SU-DHL-6 (cell line): Measurements from ENCODE around the gene SEMA4D.
A peak's percentile ranks its signal among the peaks of the same experiment; 100 is the strongest.

ENCODE experiments used
- H2AFZ ChIP-seq: fragments of 200-600 bp; sonication (generic); 2 replicates; pipeline ENCODE4 v1.6.1; 2014; ENCODE audit warnings: low read depth, mild to moderate bottlenecking, moderate library complexity, mixed read lengths, antibody characterized with exemption, low read length; ENCODE audit not compliant: severe bottlenecking
- H3F3A ChIP-seq: fragments of 200-600 bp; shearing (Covaris generic); 2 replicates; pipeline ENCODE4 v1.6.0; 2016; ENCODE audit warnings: antibody characterized with exemption, mild to moderate bottlenecking; ENCODE audit not compliant: insufficient read depth
- H3K27ac ChIP-seq: fragments of 200-600 bp; sonication (generic); 2 replicates; pipeline ENCODE4 v1.5.1; 2016; ENCODE audit warnings: low read depth, mild to moderate bottlenecking, low read length, moderate library complexity, mixed read lengths
- H3K27me3 ChIP-seq: fragments of 200-600 bp; sonication (generic), shearing (Covaris generic); 2 replicates; pipeline ENCODE4 v1.6.0; 2014; ENCODE audit warnings: mild to moderate bottlenecking, low read length
- H3K36me3 ChIP-seq: fragments of 200-600 bp; sonication (generic); 2 replicates; pipeline ENCODE4 v1.6.1; 2014; ENCODE audit warnings: mild to moderate bottlenecking, low read length, mixed read lengths
- H3K4me2 ChIP-seq: fragments of 300-600, 200-600 bp; shearing (Covaris generic), sonication (generic); 2 replicates; pipeline ENCODE4 v1.6.0; 2014; ENCODE audit warnings: low read length, low read depth, mild to moderate bottlenecking; ENCODE audit not compliant: poor library complexity, severe bottlenecking
- H3K4me3 ChIP-seq: fragments of 200-600 bp; sonication (generic); 2 replicates; pipeline ENCODE4 v1.5.1; 2014; ENCODE audit warnings: antibody characterized with exemption, low read length, mild to moderate bottlenecking, mixed read lengths; ENCODE audit not compliant: insufficient read depth, poor library complexity, severe bottlenecking
- H3K79me2 ChIP-seq: fragments of 200-600 bp; sonication (generic); 2 replicates; pipeline ENCODE4 v1.6.1; 2014; ENCODE audit warnings: mild to moderate bottlenecking, low read length, moderate library complexity; ENCODE audit not compliant: insufficient read depth
- H3K9ac ChIP-seq: fragments of 200-600 bp; sonication (generic); 2 replicates; pipeline ENCODE4 v1.7.0; 2014; ENCODE audit warnings: mild to moderate bottlenecking, low read length
- H3K9me2 ChIP-seq: fragments of 200-600 bp; sonication (generic); replicated peaks from 2 replicates; pipeline ENCODE4 v1.6.1; 2014; ENCODE audit warnings: low read length; ENCODE audit not compliant: insufficient read depth
- H3K9me3 ChIP-seq: fragments of 200-600 bp; sonication (generic); 2 replicates; pipeline ENCODE4 v1.6.1; 2014; ENCODE audit warnings: low read length, mixed read lengths; ENCODE audit not compliant: insufficient read depth
- H4K20me1 ChIP-seq: fragments of 200-600 bp; sonication (generic); 2 replicates; pipeline ENCODE4 v1.6.1; 2014; ENCODE audit warnings: low read depth, mild to moderate bottlenecking, antibody characterized with exemption, low read length, moderate library complexity, mixed read lengths
- CTCF ChIP-seq: fragments of 200-600 bp; sonication (generic); IDR thresholded peaks from one replicate; pipeline ENCODE4 v1.5.1; 2017; ENCODE audit warnings: antibody characterized with exemption, mild to moderate bottlenecking, low read length, moderate library complexity; ENCODE audit not compliant: insufficient read depth, poor library complexity, severe bottlenecking
- EZH2phosphoT487 ChIP-seq: fragments of 200-600 bp; sonication (generic), shearing (Covaris generic); conservative IDR thresholded peaks from 2 replicates; pipeline ENCODE4 v1.6.1; 2018; ENCODE audit warnings: mild to moderate bottlenecking, antibody characterized with exemption, low read length, moderate library complexity, mixed read lengths

SEMA4D gene

GRCh38 chr9:89498852-89499480, 1.1 kb upstream of the SEMA4D start:
- Histone ChIP-seq H2AFZ (no peak overlapping the region), H4K20me1 (no peaks in the 10 kb centered on the region), H3K9ac (peak overlapping the region; percentile 14; the same call in 1 of the 2 replicates)

GRCh38 chr9:89497257-89497963, 503 bp downstream of the SEMA4D start:
- H3K4me3 ChIP-seq = peak overlapping the region; percentile 60
- no peak overlapping the region for H3K27ac ChIP-seq
- no peaks in the 10 kb centered on the region for H3K9me2 ChIP-seq
- H2AFZ ChIP-seq = no peak overlapping the region
- peak overlapping the region; percentile 70 for H3K4me2 ChIP-seq
- no peaks in the 10 kb centered on the region for H3K36me3 ChIP-seq
- peaks cover 8% of the 10 kb centered on the region for H3F3A ChIP-seq
- TF ChIP-seq EZH2phosphoT487 = no peak
- no peak for TF ChIP-seq CTCF
- H3K79me2 ChIP-seq = no peaks in the 10 kb centered on the region
- peak overlapping the region; percentile 58 for H3K9ac ChIP-seq
- H3K27me3 ChIP-seq = no peaks in the 10 kb centered on the region
- no peaks in the 10 kb centered on the region for H3K9me3 ChIP-seq
- H4K20me1 ChIP-seq = no peaks in the 10 kb centered on the region

More at GRCh38 chr9:89498852-89499480, 1.1 kb upstream of the SEMA4D start:
- Histone ChIP-seq H3K4me3 (no peak overlapping the region), H3K4me2 (peak overlapping the region; percentile 47), H3K27ac (peak overlapping the region; percentile 51), H3K27me3 (no peaks in the 10 kb centered on the region), H3F3A (peaks cover 8% of the 10 kb centered on the region), H3K79me2 (no peaks in the 10 kb centered on the region), H3K9me2 (no peaks in the 10 kb centered on the region), H3K36me3 (no peaks in the 10 kb centered on the region), H3K9me3 (no peaks in the 10 kb centered on the region)
- no peak for TF ChIP-seq CTCF
- TF ChIP-seq EZH2phosphoT487 = no peak

GRCh38 chr9:89496645-89497256, 1.2 kb downstream of the SEMA4D start:
- H3K36me3 ChIP-seq = no peaks in the 10 kb centered on the region
- H3F3A ChIP-seq = peaks cover 8% of the 10 kb centered on the region
- peak overlapping the region; percentile 58 for H3K9ac ChIP-seq
- H2AFZ ChIP-seq = no peak overlapping the region
- peak overlapping the region; percentile 70 for H3K4me2 ChIP-seq
- no peaks in the 10 kb centered on the region for H3K9me3 ChIP-seq
- no peaks in the 10 kb centered on the region for H3K27me3 ChIP-seq
- H3K4me3 ChIP-seq = peak overlapping the region; percentile 60
- H4K20me1 ChIP-seq = no peaks in the 10 kb centered on the region
- H3K79me2 ChIP-seq = no peaks in the 10 kb centered on the region
- H3K27ac ChIP-seq = no peak overlapping the region
- TF ChIP-seq EZH2phosphoT487 = no peak
- TF ChIP-seq CTCF = no peak
- H3K9me2 ChIP-seq = no peaks in the 10 kb centered on the region
